Limb (tissue), 2 donors: ENCODE measurements around the gene C10orf71.

Experiments
- DNase-seq, 2 donors: peaks; one replicate each; pipeline ENCODE4 v3.0.0-alpha.2; 2016; ENCODE audit errors: extremely low spot score in 2 of 2

The C10orf71 gene

GRCh38 chr10:49373361-49373760, 74.4 kb downstream of the C10orf71 start:
- no peak for DNase-seq

GRCh38 chr10:49374740-49375139, 75.8 kb downstream of the C10orf71 start:
- no peak for DNase-seq

GRCh38 chr10:49375611-49376010, 76.6 kb downstream of the C10orf71 start:
- no peak for DNase-seq
